Endometrium (tissue), 2 donors: Measurements from ENCODE around the gene MACROD2.
A peak's percentile ranks its signal among the peaks of the same experiment; 100 is the strongest.

Experiments
- FAIRE-seq: peaks from 2 replicates; lab custom pipeline; 2012; peaks lifted over from hg19 to GRCh38; lab: Jason Lieb, UNC
- donor health status: control.
- donor health status: control.

MACROD2 gene

DNA sequence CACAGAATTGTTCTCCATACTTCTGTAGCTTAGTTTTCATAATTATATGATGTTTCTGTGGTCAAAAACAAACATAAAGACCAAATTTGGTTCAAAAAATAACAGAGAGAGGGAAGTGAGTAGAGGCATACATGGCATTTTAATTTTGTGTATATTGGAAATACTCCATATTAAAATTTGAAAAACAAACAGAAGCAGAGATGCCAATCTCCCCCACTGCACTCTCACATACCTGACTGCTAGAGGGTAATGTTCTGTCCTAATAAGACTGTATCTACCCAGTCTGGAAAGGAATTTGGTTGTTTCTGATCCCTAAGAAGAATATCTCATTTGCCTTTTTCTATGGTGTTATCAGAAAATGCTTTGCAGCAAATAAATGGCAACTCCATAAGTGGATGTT is 1301.1 kb downstream of the MACROD2 start:
- FAIRE-seq = no peak

DNA sequence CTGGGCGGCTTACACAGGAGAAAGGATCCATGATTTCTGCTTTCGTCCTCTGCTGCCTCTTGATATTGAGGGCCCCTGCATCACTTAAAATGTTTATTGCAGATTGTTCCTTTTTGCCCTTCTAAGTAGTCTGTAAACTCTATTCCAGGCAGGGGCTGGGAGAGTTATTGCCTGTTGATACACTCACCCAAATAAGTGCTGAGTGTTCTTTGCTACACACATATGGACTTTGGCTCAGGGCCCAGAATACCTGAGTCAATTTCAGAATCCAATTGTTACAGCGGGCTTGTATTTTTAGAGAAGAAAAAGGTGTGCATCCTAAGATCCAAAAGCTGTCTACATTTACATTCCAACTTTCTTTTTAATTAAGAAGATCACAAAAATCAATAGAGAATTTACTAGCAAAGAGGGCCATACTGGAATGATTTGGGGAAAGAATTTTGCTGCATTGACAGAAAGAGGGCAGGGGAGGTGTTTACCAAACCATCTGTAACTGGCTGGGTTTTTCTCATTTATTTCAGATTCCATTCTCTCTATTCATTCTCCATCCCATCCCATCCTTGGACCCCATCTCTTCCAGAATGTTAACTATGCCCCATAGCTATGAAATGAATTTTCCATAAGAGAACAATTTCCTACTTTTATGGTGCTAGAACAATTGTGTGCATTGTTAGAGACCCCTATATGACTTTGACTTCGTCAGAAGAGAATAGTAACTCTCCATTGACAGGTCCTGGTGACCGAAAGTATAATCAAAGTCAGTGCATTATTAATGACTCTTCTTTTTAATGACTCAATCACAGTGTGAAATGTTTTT is 1302.0 kb downstream of the MACROD2 start:
- no peak for FAIRE-seq

- FAIRE-seq = no peak
Measured at GRCh38 chr20:15302075-15302474, 1306.8 kb downstream of the MACROD2 start.

- FAIRE-seq = no peak
Measured at GRCh38 chr20:15310361-15310760, 1315.0 kb downstream of the MACROD2 start.

DNA sequence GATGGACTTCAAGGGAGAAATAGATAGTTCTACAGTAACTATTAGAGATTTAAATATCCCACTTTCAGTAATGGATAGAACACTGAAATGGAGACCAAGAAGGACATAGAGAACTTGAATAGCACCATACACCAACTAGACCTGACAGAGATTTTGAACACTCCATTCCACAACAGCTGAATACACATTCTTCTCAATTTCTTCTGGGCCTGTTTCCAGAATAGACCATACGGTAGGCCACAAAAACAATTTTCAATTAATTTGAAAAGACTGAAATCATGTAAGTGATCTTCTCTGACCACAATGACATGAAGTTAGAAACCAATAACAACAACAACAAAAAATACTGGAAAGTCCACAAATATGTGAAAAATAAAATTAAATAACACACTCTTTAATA is 1321.2 kb downstream of the MACROD2 start:
- no peak for FAIRE-seq

GRCh38 chr20:15317546-15318232 is 1322.4 kb downstream of the MACROD2 start:
- FAIRE-seq = no peak

- no peak for FAIRE-seq
Measured at GRCh38 chr20:15318682-15319081, 1323.4 kb downstream of the MACROD2 start.

GRCh38 chr20:15319439-15319838 is 1324.1 kb downstream of the MACROD2 start:
- FAIRE-seq = no peak

GRCh38 chr20:15320941-15321340 is 1325.6 kb downstream of the MACROD2 start:
- FAIRE-seq = no peak

DNA sequence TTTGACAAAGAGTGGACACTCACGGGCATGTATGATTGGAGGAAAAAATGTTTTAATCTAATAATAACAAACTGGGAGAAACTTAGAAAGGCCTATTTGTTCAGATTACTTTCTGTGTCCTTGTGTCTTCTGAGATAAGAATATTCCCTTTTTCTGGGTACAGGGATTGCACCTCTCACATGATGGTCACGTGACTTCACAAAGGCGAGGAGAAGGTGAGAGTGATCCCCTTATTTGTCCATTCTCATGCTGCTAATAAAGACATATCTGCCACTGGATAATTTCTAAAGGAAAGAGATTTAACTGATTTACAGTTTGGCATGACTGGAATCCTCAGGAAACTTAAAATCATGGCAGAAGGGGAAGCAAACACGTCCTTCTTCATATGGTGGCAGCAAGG is 1331.8 kb downstream of the MACROD2 start:
- FAIRE-seq = no peak

GRCh38 chr20:15328084-15328483 is 1332.8 kb downstream of the MACROD2 start:
- no peak for FAIRE-seq

DNA sequence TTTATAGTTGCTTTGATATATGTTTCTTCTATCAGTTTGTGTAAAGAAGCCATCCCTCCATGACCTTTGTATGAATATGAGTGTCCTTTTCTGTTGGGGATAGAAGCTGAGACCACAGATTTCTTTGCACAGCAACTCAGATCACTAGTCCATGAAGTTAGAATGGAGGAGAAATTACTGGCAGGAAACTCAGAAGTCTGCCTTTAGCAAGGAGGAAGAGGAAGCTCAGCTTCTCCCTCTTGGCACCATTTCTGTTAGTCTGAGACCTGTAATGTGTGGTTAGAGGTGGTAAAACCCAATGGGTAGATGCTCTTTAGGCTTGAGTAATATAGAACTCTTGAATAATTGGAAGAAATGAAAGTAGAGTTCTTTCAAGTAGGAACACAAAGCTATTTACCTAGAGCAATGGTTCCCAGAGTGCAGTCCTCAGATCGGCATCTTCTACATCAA is 1337.4 kb downstream of the MACROD2 start:
- FAIRE-seq = no peak

GRCh38 chr20:15333170-15333569 is 1337.9 kb downstream of the MACROD2 start:
- FAIRE-seq = no peak

- FAIRE-seq = no peak
Measured at GRCh38 chr20:15336011-15336410, 1340.7 kb downstream of the MACROD2 start.

DNA sequence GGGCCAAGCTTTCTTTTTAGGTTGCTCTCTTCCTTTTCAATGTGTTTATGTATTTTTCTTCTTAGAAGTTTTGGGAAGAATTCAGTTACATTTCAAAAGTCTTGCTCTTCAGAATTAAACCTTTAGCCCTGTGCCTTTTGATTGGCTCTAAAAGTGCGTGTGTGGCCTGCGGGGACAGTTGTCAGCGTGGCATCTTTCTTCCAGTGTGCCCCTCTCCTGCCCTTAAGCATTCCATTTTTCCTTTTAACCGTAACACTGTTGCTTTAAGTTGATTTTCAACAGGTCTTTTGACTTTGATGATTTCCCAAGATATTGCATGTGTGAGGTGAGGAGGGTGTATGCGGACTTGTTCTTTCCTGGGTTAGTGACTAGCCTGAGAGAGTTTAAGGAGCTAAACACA is 1341.2 kb downstream of the MACROD2 start:
- FAIRE-seq = no peak

DNA sequence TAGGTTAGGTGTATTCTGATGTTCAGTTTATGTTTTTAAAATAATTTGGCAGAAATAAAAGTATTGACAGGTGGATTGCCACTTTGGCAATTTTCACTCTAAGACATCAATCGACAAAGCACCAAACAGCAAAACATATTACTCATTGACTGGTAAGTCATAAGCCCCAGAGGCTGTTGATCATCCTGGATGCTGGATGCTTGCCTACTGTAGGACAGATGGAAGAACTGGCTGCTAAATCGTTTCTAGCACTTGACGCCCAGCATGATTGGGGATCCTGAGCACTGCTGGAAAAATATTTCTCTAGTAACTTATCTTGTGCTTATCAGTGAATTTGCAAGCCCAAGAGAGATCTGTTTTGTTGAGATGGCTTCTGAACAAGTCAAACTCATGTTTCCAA is 1343.9 kb downstream of the MACROD2 start:
- FAIRE-seq = no peak

DNA sequence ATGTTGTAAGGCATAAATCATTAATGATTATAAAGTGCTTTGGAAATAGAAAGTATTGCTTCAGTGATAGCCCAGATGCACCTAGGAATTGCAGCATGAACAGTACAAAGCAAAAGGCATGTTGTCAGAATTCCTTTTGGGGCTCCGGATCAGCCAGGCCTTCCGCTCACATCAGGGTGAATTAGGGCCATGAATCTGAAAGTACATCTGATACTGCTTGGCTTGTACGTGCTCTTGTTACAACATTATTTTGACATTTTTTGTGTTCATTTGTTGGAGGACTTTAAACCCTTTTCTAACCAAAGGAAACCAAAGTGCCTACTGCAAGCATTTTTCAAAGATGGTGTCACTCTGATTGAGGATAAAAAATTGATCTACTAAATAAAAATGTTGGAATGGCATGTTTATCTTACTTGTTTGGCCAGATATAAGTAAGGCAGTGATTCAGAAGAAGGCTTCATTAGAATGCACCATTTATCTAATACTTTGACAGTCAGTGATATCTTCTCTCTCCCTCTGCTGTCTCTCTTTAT is 1347.7 kb downstream of the MACROD2 start:
- no peak for FAIRE-seq

GRCh38 chr20:15345287-15345686 is 1350.0 kb downstream of the MACROD2 start:
- FAIRE-seq = no peak

- no peak for FAIRE-seq
Measured at GRCh38 chr20:15346657-15347280, 1351.5 kb downstream of the MACROD2 start.

DNA sequence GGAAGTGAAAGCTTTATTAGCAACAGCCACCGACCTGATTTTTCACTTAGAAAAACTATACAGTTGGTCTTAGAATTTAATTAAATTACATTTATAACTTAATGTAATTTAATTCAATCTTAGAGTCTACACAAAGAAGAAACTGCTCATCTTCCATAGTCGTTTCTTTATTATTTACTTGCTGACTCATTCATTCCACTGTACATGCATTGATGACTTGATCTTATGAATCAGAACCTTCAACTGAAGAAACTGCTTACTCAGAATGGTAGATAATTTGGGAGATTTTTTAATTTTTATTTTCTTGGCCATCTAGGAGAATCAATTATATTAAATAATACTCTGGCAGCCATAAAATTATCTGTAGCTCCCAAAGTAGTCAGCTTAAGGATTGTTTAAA is 1363.7 kb downstream of the MACROD2 start:
- no peak for FAIRE-seq

- FAIRE-seq = no peak
Measured at GRCh38 chr20:15362849-15363248, 1367.5 kb downstream of the MACROD2 start.

GRCh38 chr20:15364781-15365180 is 1369.5 kb downstream of the MACROD2 start:
- FAIRE-seq = peak; percentile 26

DNA sequence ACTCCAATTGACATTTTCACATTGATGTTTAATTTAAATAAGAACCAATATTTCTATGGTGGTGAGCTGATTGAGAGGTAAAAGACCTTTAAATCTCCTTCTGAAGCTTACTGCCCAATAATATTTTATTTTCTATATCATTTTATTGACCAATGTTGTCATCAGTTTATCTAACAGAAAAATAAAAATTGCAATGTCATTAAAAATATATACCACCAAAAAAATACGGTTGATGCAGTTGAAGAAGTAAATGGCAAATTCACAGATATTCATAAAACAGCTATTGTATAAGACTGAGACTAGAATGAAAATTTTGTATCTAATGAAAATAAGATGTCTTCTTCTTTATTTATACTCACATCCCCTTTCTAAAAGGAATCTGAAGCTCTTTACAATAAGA is 1375.1 kb downstream of the MACROD2 start:
- no peak for FAIRE-seq
